HepG2 (cell line): ENCODE measurements around the gene ZNF670. TPM values are rescaled to one million over a fixed set of nuclear protein-coding genes. Genes with fewer than 3 reads are reported as not detected.
A peak's percentile ranks its signal among the peaks of the same experiment; 100 is the strongest.

ENCODE experiments used
- ATAC-seq: fragments of 200-7000 bp; cut with Tn5 transposase; 3 replicates; pipeline ENCODE4 v1.9.1; 2020; ENCODE audit warnings: mild to moderate bottlenecking, moderate library complexity
- BruUV-seq: library from RNA; stranded (reverse); fragments of 400-500 nt; replicated peaks from 2 replicates; lab custom pipeline; 2021; lab: Mats Ljungman, UMichigan
- CTCF ChIA-PET: fragments of 300-600 bp; formaldehyde crosslinking; extraction: SDS; loops from one replicate; lab custom pipeline; 2021; ENCODE audit warnings: low total read pairs, inconsistent platforms, low intra/inter-chr PET ratio; lab: Yijun Ruan, JAX
- POLR2A ChIA-PET: fragments of 350-600 bp; sonication (Branson Sonifier 250); formaldehyde crosslinking; loops from one replicate; lab custom pipeline; 2020; ENCODE audit warnings: antibody characterized with exemption, inconsistent platforms; lab: Yijun Ruan, JAX
- DNase-seq: peaks from one replicate; pipeline ENCODE4 v3.0.0-alpha.2; 2015; ENCODE audit warnings: low spot score
- FAIRE-seq: peaks from 3 replicates; lab custom pipeline; 2011; peaks lifted over from hg19 to GRCh38; lab: Jason Lieb, UNC
- H2AFZ ChIP-seq: one replicate; pipeline ENCODE4 v1.6.1; 2011; ENCODE audit warnings: low read length, inconsistent platforms
- H3K27ac ChIP-seq: fragments of 300-600 bp; 3 replicates; pipeline ENCODE4 v1.8.0; 2011; ENCODE audit warnings: mixed run types, mild to moderate bottlenecking, mixed read lengths, low read length, inconsistent platforms; ENCODE audit not compliant: insufficient read depth; ENCODE audit errors: extremely low read length
- H3K27me3 ChIP-seq, 2 experiments: fragments of 200-600 bp in 1 of 2; 2 replicates in 1 of 2; 3 replicates in 1 of 2; pipeline versions ENCODE4 v1.6.0 to v1.8.0; 2011; ENCODE audit warnings: low read length in 2 of 2, mild to moderate bottlenecking in 2 of 2, moderate library complexity in 2 of 2, inconsistent platforms in 1 of 2; ENCODE audit not compliant: insufficient read depth in 2 of 2, control insufficient read depth in 1 of 2
- H3K36me3 ChIP-seq, 2 experiments: fragments of 200-600 bp in 1 of 2; replicated peaks in 1 of 2; 2 replicates in 1 of 2; 3 replicates in 1 of 2; pipeline versions ENCODE4 v1.5.1 to v1.8.0; 2011; ENCODE audit warnings: low read length in 2 of 2, inconsistent platforms in 1 of 2; ENCODE audit not compliant: insufficient read depth in 2 of 2, control insufficient read depth in 1 of 2
- H3K4me1 ChIP-seq: 2 replicates; pipeline ENCODE4 v1.5.1; 2012; ENCODE audit warnings: low read length, inconsistent platforms; ENCODE audit not compliant: insufficient read depth
- H3K4me2 ChIP-seq: 2 replicates; pipeline ENCODE4 v1.6.0; 2011; ENCODE audit warnings: low read depth, low read length, inconsistent platforms
- H3K4me3 ChIP-seq, 3 experiments: fragments of 200-600 bp in 1 of 3; sonication (generic), shearing (Covaris generic) in 1 of 3; replicated peaks in 1 of 3; 2 replicates each; pipeline ENCODE4 v1.5.1; 2011 to 2016; ENCODE audit warnings: low read length in 3 of 3, inconsistent platforms in 2 of 3, low read depth in 2 of 3, mild to moderate bottlenecking in 2 of 3, control low read depth in 1 of 3, mixed read lengths in 1 of 3; ENCODE audit not compliant: insufficient read depth in 1 of 3
- H3K79me2 ChIP-seq: one replicate; pipeline ENCODE4 v1.6.1; 2011; ENCODE audit warnings: low read length, inconsistent platforms; ENCODE audit not compliant: insufficient read depth
- H3K9ac ChIP-seq: 2 replicates; pipeline ENCODE4 v1.6.0; 2011; ENCODE audit warnings: mild to moderate bottlenecking, low read depth, low read length, inconsistent platforms; ENCODE audit not compliant: insufficient read depth
- H3K9me3 ChIP-seq: 2 replicates; pipeline ENCODE4 v1.5.1; 2012; ENCODE audit warnings: mild to moderate bottlenecking, low read length
- H4K20me1 ChIP-seq: 2 replicates; pipeline ENCODE4 v1.6.0; 2011; ENCODE audit warnings: inconsistent platforms, mild to moderate bottlenecking, low read length, moderate library complexity; ENCODE audit not compliant: insufficient read depth
- BCL3 ChIP-seq: sonication (generic); formaldehyde crosslinking; IDR thresholded peaks from 2 replicates; pipeline ENCODE4 v1.5.1; 2020; ENCODE audit warnings: mild to moderate bottlenecking, missing genetic modification reagents, moderate library complexity
- CTCF ChIP-seq: sonication (generic); formaldehyde crosslinking; IDR thresholded peaks from 2 replicates; pipeline ENCODE4 v1.5.0; 2020; ENCODE audit warnings: mild to moderate bottlenecking, missing genetic modification reagents, moderate library complexity
- ESRRA ChIP-seq: sonication (generic); formaldehyde crosslinking; IDR thresholded peaks from 2 replicates; pipeline ENCODE4 v1.5.1; 2020; ENCODE audit warnings: mild to moderate bottlenecking, low read depth, missing genetic modification reagents
- HNRNPL ChIP-seq: fragments of 200-400 bp; formaldehyde crosslinking; IDR thresholded peaks from 2 replicates; pipeline ENCODE4 v1.6.1; 2017; ENCODE audit warnings: mild to moderate bottlenecking, low read depth, low read length
- NR2C2 ChIP-seq: sonication (generic); formaldehyde crosslinking; IDR thresholded peaks from 2 replicates; pipeline ENCODE4 v1.4.0; 2020; ENCODE audit warnings: missing genetic modification reagents, mild to moderate bottlenecking, moderate library complexity, borderline replicate concordance
- PATZ1 ChIP-seq: sonication (generic); formaldehyde crosslinking; IDR thresholded peaks from 2 replicates; pipeline ENCODE4 v1.4.0; 2020; ENCODE audit warnings: missing genetic modification reagents
- RAD21 ChIP-seq: fragments of 450-650 bp; formaldehyde crosslinking; IDR thresholded peaks from 2 replicates; pipeline ENCODE4 v1.5.0; 2020; ENCODE audit warnings: mild to moderate bottlenecking
- SP1 ChIP-seq, 2 experiments: fragments of 450-650 bp in 1 of 2; sonication (generic) in 1 of 2; formaldehyde crosslinking in 1 of 2; IDR thresholded peaks; 2 replicates each; pipeline versions ENCODE4 v1.4.0 to v1.6.1; 2016 to 2020; ENCODE audit warnings: missing genetic modification reagents in 1 of 2
- ZBTB38 ChIP-seq: sonication (generic); formaldehyde crosslinking; IDR thresholded peaks from 2 replicates; pipeline ENCODE4 v1.5.1; 2020; ENCODE audit warnings: mild to moderate bottlenecking, missing genetic modification reagents
- ZNF644 ChIP-seq: IDR thresholded peaks from 2 replicates; pipeline ENCODE4 v1.6.1; 2016; ENCODE audit warnings: low read depth
- WGBS: methylation state at CpG from one replicate; pipeline ENCODE4 v1.1.6; 2017; ENCODE audit warnings: low lambda C conversion rate; 5-methylcytosine and 5-hydroxymethylcytosine counted together
- in situ Hi-C: cut with HindIII; loops from 2 replicates; pipeline ENCODE4 v1.10.0; 2017; ENCODE audit warnings: low pct_unique_long_range_greater_than_20kb; ENCODE audit not compliant: extremely low pct_ligation_motif_present
- intact Hi-C: fragments of 100-400 bp; cut with micrococcal nuclease; formaldehyde crosslinking; loops from one replicate; pipeline ENCODE4 v1.10.0; 2022; ENCODE audit not compliant: unreplicated experiment
- polyA plus RNA-seq, 8 experiments: library from polyadenylated mRNA; depleted of rRNA in 3 of 8; stranded (reverse) in 7 of 8; unstranded in 1 of 8; fragments of >200 nt; fragmentation: Illumina TruSeq in 4 of 8; extraction: Trizol in 4 of 8; gene quantifications; 2 replicates each; pipeline versions ENCODE4 v1.2.1 to v1.2.3, GENCODE V29; 2011 to 2016; ENCODE audit warnings: low read depth in 4 of 8, missing spikeins in 1 of 8, mixed read lengths in 1 of 8; ENCODE audit not compliant: insufficient read depth in 1 of 8
- total RNA-seq, 5 experiments: library from RNA; depleted of rRNA; stranded (reverse); fragments of >200 nt; fragmentation: Illumina TruSeq; extraction: Trizol; gene quantifications; 2 replicates each; pipeline ENCODE4 v1.2.3, GENCODE V29; 2016; ENCODE audit warnings: low read depth in 1 of 5

The ZNF670 gene
- total and polyA plus RNA-seq, 2 of the 13 experiments (the other 11 are each of a cell fraction or from before 2014, with no cell fraction given): 4.2 to 10.9 TPM

- TF ChIP-seq NR2C2 (peak; percentile 46; the same call in 1 of the 2 replicates), ESRRA (peak; percentile 72), HNRNPL (peak; percentile 82), ZBTB38 (CRISPR knock-in tag) (peak; percentile 6; the same call in 1 of the 2 replicates), CTCF (CRISPR knock-in tag) (peak; percentile 81), SP1 (IDR thresholded peaks at IDR 0.05) (no peak), SP1 (CRISPR knock-in tag; IDR thresholded peaks at IDR 0.05) (peak; percentile 56), PATZ1 (CRISPR knock-in tag) (peak; percentile 61), RAD21 (CRISPR knock-in tag) (peak; percentile 70), ZNF644 (CRISPR knock-in tag) (no peak)
- TF ChIP-seq, all 625 proteins: peak for 21
Observed at GRCh38 chr1:247118946-247119446, 40.4 kb upstream of the ZNF670 start (continued).

- H3K27ac ChIP-seq: no peak overlapping the region
- peak overlapping the region in 1 of 3 experiments; percentile 82; a peak in 1 of 6 replicates for H3K4me3 ChIP-seq
- H3K27me3 ChIP-seq: no peaks in the 10 kb centered on the region
- in situ Hi-C loops: no loop called here
- H3K36me3 ChIP-seq: no peaks in the 10 kb centered on the region
- WGBS: 39% methylated on average over 7 of the region's 12 CpGs
- no peak for ATAC-seq
- BruUV-seq: no TSS peak
- DNase-seq: no peak
- peaks cover 4% of the 10 kb centered on the region for H3K79me2 ChIP-seq
- no peaks in the 10 kb centered on the region for H3K9me3 ChIP-seq
- no peak for TF ChIP-seq BCL3 (CRISPR knock-in tag)
- TF ChIP-seq, all 625 proteins: peak for 0
- intact Hi-C loops: loop anchor here (10.0 kb wide), 2 partner anchors 181 to 211 kb away; partner anchors contain the start of gene AHCTF1
- Histone ChIP-seq H3K4me2 (peak overlapping the region; percentile 83), H4K20me1 (no peaks in the 10 kb centered on the region), H3K4me1 (peaks cover 48% of the 10 kb centered on the region), H3K9ac (no peak overlapping the region), H2AFZ (no peak overlapping the region)
- FAIRE-seq: no peak
- CTCF ChIA-PET: no interaction called here
- POLR2A ChIA-PET: interaction anchor here (1.2 kb wide), 1 partner anchor 37 kb away, joined by 3 read pairs; the partner anchor contains the start of gene ZNF670
Observed at GRCh38 chr1:247115545-247115944, 36.9 kb upstream of the ZNF670 start.
